HL-60 (cell line): Measurements from ENCODE around the gene TSPAN15.

Experiments
- DNase-seq, 2 experiments: peaks; one replicate each; pipeline ENCODE4 v3.0.0-alpha.2; 2010 to 2020; ENCODE audit warnings: low read depth in 1 of 2, low spot score in 1 of 2
- H3K27ac ChIP-seq: fragments of 250-450 bp; sonication (Bioruptor Pico); replicated peaks from 2 replicates; pipeline ENCODE4 v1.5.1; 2020; ENCODE audit warnings: mild to moderate bottlenecking, moderate library complexity
- H3K27me3 ChIP-seq: fragments of 250-450 bp; sonication (Bioruptor Pico); 2 replicates; pipeline ENCODE4 v1.5.1; 2021; ENCODE audit warnings: mild to moderate bottlenecking, moderate library complexity; ENCODE audit not compliant: insufficient read depth, poor library complexity, severe bottlenecking
- H3K4me3 ChIP-seq: replicated peaks from 2 replicates; pipeline ENCODE4 v1.5.1; 2011; ENCODE audit warnings: mild to moderate bottlenecking, control low read depth, low read length; ENCODE audit not compliant: insufficient read depth
- GABPA ChIP-seq: IDR thresholded peaks from 2 replicates; pipeline ENCODE4 v1.6.1; 2012; ENCODE audit warnings: low read depth
- POLR2AphosphoS5 ChIP-seq: IDR thresholded peaks from 2 replicates; pipeline ENCODE4 v1.6.1; 2012; ENCODE audit warnings: low read depth
- SPI1 ChIP-seq: IDR thresholded peaks from 2 replicates; pipeline ENCODE4 v1.6.1; 2012; ENCODE audit warnings: low read depth, mild to moderate bottlenecking, borderline replicate concordance
- TF ChIP-seq, protein P1 (sequence below): IDR thresholded peaks from one replicate; pipeline ENCODE4 v1.5.1; 2011; ENCODE audit warnings: low read length, control low read depth, inconsistent platforms; ENCODE audit not compliant: insufficient read depth
- TF ChIP-seq, protein P2 (sequence below): IDR thresholded peaks from 2 replicates; pipeline ENCODE4 v1.6.1; 2012; ENCODE audit warnings: low read depth; ENCODE audit not compliant: insufficient replicate concordance

The TSPAN15 gene

DNA sequence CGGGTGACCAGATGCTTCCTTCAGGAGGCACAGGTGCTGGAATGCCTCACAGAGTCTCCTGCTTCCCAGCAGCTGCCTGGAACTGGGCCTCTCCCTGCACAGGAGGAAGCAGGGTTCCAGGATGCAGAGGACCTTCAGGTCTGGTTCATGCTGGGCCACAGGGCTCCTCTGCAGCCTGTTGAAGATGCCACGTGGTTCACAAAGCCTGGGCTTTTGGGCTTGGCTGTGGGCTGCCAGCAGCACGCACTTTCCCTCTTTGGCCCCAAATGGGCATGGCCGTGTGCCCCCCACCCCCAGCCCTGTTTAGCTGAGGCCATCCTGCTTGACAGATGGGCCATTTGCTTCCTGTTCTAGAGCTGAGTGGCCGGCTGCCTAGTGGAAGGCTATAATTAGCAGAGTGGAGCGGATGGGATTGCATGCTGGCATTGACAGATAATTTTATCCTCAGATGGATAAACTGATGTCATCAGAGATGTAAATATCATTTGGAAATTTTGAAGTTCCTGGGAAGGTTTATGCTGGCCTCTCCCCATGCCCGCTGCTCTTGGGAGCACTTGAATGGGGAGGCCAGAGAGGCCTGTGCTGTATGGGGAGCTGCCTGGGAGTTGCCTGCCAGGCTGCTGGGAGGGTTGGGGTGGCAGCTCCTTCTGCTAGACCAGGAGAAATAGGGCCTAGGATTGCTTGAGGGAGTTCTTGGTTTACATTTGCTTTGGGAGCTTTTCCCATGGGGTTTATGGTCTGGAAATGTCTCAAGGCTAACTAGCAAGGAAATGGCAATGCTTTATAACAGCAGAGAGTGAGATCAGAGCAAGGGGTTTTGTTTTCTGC lies 28.2 kb downstream of the TSPAN15 start:
- DNase-seq = no peak
- TF ChIP-seq GABPA (no peak), POLR2AphosphoS5 (no peak), SPI1 (no peak)
- TF ChIP-seq, protein P1, sequence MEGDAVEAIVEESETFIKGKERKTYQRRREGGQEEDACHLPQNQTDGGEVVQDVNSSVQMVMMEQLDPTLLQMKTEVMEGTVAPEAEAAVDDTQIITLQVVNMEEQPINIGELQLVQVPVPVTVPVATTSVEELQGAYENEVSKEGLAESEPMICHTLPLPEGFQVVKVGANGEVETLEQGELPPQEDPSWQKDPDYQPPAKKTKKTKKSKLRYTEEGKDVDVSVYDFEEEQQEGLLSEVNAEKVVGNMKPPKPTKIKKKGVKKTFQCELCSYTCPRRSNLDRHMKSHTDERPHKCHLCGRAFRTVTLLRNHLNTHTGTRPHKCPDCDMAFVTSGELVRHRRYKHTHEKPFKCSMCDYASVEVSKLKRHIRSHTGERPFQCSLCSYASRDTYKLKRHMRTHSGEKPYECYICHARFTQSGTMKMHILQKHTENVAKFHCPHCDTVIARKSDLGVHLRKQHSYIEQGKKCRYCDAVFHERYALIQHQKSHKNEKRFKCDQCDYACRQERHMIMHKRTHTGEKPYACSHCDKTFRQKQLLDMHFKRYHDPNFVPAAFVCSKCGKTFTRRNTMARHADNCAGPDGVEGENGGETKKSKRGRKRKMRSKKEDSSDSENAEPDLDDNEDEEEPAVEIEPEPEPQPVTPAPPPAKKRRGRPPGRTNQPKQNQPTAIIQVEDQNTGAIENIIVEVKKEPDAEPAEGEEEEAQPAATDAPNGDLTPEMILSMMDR = no peak
- TF ChIP-seq, protein P2, sequence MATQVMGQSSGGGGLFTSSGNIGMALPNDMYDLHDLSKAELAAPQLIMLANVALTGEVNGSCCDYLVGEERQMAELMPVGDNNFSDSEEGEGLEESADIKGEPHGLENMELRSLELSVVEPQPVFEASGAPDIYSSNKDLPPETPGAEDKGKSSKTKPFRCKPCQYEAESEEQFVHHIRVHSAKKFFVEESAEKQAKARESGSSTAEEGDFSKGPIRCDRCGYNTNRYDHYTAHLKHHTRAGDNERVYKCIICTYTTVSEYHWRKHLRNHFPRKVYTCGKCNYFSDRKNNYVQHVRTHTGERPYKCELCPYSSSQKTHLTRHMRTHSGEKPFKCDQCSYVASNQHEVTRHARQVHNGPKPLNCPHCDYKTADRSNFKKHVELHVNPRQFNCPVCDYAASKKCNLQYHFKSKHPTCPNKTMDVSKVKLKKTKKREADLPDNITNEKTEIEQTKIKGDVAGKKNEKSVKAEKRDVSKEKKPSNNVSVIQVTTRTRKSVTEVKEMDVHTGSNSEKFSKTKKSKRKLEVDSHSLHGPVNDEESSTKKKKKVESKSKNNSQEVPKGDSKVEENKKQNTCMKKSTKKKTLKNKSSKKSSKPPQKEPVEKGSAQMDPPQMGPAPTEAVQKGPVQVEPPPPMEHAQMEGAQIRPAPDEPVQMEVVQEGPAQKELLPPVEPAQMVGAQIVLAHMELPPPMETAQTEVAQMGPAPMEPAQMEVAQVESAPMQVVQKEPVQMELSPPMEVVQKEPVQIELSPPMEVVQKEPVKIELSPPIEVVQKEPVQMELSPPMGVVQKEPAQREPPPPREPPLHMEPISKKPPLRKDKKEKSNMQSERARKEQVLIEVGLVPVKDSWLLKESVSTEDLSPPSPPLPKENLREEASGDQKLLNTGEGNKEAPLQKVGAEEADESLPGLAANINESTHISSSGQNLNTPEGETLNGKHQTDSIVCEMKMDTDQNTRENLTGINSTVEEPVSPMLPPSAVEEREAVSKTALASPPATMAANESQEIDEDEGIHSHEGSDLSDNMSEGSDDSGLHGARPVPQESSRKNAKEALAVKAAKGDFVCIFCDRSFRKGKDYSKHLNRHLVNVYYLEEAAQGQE = no peak
- Histone ChIP-seq H3K27ac (no peak overlapping the region), H3K4me3 (no peak overlapping the region), H3K27me3 (no peaks in the 10 kb centered on the region)

DNA sequence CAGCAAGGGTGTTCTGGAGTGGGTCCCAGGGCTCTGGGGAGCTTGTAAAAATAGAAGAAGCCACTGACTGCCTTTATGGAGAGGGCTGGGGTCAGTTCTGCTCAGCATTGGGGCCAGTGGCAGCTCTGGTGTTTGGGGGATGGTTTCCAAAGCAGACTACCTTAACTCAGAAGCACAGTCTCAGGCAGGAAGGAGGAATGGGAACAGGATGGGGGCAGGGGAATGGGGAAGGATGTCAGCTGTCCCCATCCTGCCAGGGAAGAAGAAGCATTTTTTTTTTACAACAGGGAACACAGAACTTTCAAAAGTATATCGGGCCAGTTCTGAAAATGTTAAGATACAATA lies 28.8 kb downstream of the TSPAN15 start:
- no peak overlapping the region for H3K27ac ChIP-seq
- no peak overlapping the region for H3K4me3 ChIP-seq
- TF ChIP-seq, protein P1 = no peak
- TF ChIP-seq, protein P2 = no peak
- TF ChIP-seq GABPA (no peak), POLR2AphosphoS5 (no peak), SPI1 (no peak)
- peak in 1 of 2 experiments; percentile 12 for DNase-seq
- no peaks in the 10 kb centered on the region for H3K27me3 ChIP-seq

DNA sequence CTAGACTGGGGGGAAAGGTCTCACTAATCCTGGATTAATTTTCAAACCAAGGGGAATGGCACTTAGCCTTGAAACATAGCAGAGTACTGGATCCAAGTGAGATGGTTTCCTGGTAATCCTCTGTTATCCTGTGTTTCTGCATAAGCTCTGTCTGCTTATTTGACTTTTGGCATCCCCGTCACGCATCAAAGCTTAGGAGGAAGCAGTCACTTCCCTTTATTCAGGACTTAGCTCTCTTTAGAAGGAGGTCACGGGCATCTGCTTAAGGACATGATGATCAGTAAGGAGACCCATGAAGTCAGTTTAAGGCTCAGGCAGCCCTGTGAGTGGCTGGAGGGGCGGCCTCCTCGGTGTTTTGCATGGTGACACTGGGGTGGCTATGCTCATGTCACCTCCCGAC lies 30.0 kb downstream of the TSPAN15 start:
- peak in 1 of 2 experiments; percentile 46 for DNase-seq
- no peaks in the 10 kb centered on the region for H3K27me3 ChIP-seq
- H3K27ac ChIP-seq = no peak overlapping the region
- no peak overlapping the region for H3K4me3 ChIP-seq
- TF ChIP-seq, protein P1 = no peak
- TF ChIP-seq POLR2AphosphoS5 = no peak
- TF ChIP-seq, protein P2 = no peak
- no peak for TF ChIP-seq GABPA
- peak; percentile 89 for TF ChIP-seq SPI1
